HEK293 (cell line): ENCODE measurements around the gene PIP5KL1.

Source experiments
- ATF2 ChIP-seq: fragments of 450-650 bp; formaldehyde crosslinking; IDR thresholded peaks from 2 replicates; pipeline ENCODE4 v1.5.1; 2016; ENCODE audit warnings: missing biosample characterization, missing genetic modification characterization, low read depth
- GLI4 ChIP-seq: fragments of 450-650 bp; formaldehyde crosslinking; IDR thresholded peaks from 2 replicates; pipeline ENCODE4 v1.5.1; 2016; ENCODE audit warnings: missing biosample characterization, missing genetic modification characterization
- HOXC10 ChIP-seq: sonication (generic); formaldehyde crosslinking; IDR thresholded peaks from 2 replicates; pipeline ENCODE4 v1.8.1; 2023; ENCODE audit warnings: mild to moderate bottlenecking, missing genetic modification reagents
- MEIS1 ChIP-seq: sonication (generic); formaldehyde crosslinking; IDR thresholded peaks from 2 replicates; pipeline ENCODE4 v1.8.1; 2022; ENCODE audit warnings: missing genetic modification reagents, mild to moderate bottlenecking, borderline replicate concordance
- PRDM2 ChIP-seq: fragments of 450-650 bp; formaldehyde crosslinking; IDR thresholded peaks from 2 replicates; pipeline ENCODE4 v1.5.1; 2016; ENCODE audit warnings: missing biosample characterization, missing genetic modification characterization, borderline replicate concordance
- ZEB2 ChIP-seq: fragments of 450-650 bp; formaldehyde crosslinking; IDR thresholded peaks from 2 replicates; pipeline ENCODE4 v1.5.1; 2016; ENCODE audit warnings: missing biosample characterization, missing genetic modification characterization
- ZNF239 ChIP-seq: fragments of 450-650 bp; formaldehyde crosslinking; IDR thresholded peaks from 2 replicates; pipeline ENCODE4 v1.5.1; 2016; ENCODE audit warnings: missing biosample characterization, missing genetic modification characterization
- ZNF311 ChIP-seq: fragments of 450-650 bp; formaldehyde crosslinking; IDR thresholded peaks from 2 replicates; pipeline ENCODE4 v1.5.1; 2017; ENCODE audit warnings: missing biosample characterization, missing genetic modification characterization, borderline replicate concordance
- ZNF548 ChIP-seq: fragments of 450-650 bp; formaldehyde crosslinking; IDR thresholded peaks from 2 replicates; pipeline ENCODE4 v1.5.1; 2016; ENCODE audit warnings: missing biosample characterization, missing genetic modification characterization
- ZNF580 ChIP-seq: fragments of 450-650 bp; formaldehyde crosslinking; IDR thresholded peaks from 2 replicates; pipeline ENCODE4 v1.5.1; 2016; ENCODE audit warnings: missing biosample characterization, missing genetic modification characterization
- ZNF596 ChIP-seq: fragments of 450-650 bp; IDR thresholded peaks from 2 replicates; pipeline ENCODE4 v1.5.0; 2018; ENCODE audit warnings: missing biosample characterization, mild to moderate bottlenecking, missing genetic modification characterization, moderate library complexity
- TF ChIP-seq, protein P1 (sequence below): fragments of 450-650 bp; formaldehyde crosslinking; IDR thresholded peaks from 2 replicates; pipeline ENCODE4 v1.5.1; 2016; ENCODE audit warnings: missing biosample characterization, missing genetic modification characterization

- TF ChIP-seq ZEB2 (tag by site-specific recombination) (peak; percentile 71; the same call in 1 of the 2 replicates), ZNF311 (no peak), GLI4 (tag by site-specific recombination) (no peak), ATF2 (tag by site-specific recombination) (no peak), ZNF239 (tag by site-specific recombination) (no peak), ZNF596 (tag by site-specific recombination) (no peak), HOXC10 (CRISPR knock-in tag) (no peak), PRDM2 (tag by site-specific recombination) (no peak), ZNF580 (tag by site-specific recombination) (no peak), ZNF548 (tag by site-specific recombination) (no peak), MEIS1 (no peak)
- TF ChIP-seq, protein P1, sequence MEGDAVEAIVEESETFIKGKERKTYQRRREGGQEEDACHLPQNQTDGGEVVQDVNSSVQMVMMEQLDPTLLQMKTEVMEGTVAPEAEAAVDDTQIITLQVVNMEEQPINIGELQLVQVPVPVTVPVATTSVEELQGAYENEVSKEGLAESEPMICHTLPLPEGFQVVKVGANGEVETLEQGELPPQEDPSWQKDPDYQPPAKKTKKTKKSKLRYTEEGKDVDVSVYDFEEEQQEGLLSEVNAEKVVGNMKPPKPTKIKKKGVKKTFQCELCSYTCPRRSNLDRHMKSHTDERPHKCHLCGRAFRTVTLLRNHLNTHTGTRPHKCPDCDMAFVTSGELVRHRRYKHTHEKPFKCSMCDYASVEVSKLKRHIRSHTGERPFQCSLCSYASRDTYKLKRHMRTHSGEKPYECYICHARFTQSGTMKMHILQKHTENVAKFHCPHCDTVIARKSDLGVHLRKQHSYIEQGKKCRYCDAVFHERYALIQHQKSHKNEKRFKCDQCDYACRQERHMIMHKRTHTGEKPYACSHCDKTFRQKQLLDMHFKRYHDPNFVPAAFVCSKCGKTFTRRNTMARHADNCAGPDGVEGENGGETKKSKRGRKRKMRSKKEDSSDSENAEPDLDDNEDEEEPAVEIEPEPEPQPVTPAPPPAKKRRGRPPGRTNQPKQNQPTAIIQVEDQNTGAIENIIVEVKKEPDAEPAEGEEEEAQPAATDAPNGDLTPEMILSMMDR (tag by site-specific recombination), result no peak
Observed at GRCh38 chr9:127919253-127919815, 11.2 kb downstream of the PIP5KL1 start.
